GM19193 (cell line): Measurements from ENCODE around the gene MEGF9.

Experiments
- POLR2A ChIP-seq: IDR thresholded peaks from 4 replicates; pipeline ENCODE4 v1.6.1; 2011; ENCODE audit not compliant: insufficient read depth, insufficient read length; ENCODE audit errors: extremely low read depth

Gene MEGF9

GRCh38 chr9:120714846-120715388 is 647 bp upstream of the MEGF9 start:
- TF ChIP-seq POLR2A: no peak

- TF ChIP-seq POLR2A: no peak
Measured at GRCh38 chr9:120713257-120714087, 798 bp downstream of the MEGF9 start.

- no peak for TF ChIP-seq POLR2A
Measured at GRCh38 chr9:120712539-120713031, 1.7 kb downstream of the MEGF9 start.

- no peak for TF ChIP-seq POLR2A
Measured at GRCh38 chr9:120711841-120712538, 2.3 kb downstream of the MEGF9 start.

GRCh38 chr9:120711354-120711753 is 2.9 kb downstream of the MEGF9 start:
- no peak for TF ChIP-seq POLR2A

- TF ChIP-seq POLR2A: no peak
Measured at GRCh38 chr9:120710110-120710981, 3.9 kb downstream of the MEGF9 start.

GRCh38 chr9:120708526-120709224 is 5.6 kb downstream of the MEGF9 start:
- TF ChIP-seq POLR2A: no peak

GRCh38 chr9:120707170-120707569 is 7.1 kb downstream of the MEGF9 start:
- no peak for TF ChIP-seq POLR2A

- TF ChIP-seq POLR2A: no peak
Measured at GRCh38 chr9:120705174-120705573, 9.1 kb downstream of the MEGF9 start.

- no peak for TF ChIP-seq POLR2A
Measured at GRCh38 chr9:120702075-120702474, 12.2 kb downstream of the MEGF9 start.

GRCh38 chr9:120701248-120701647 is 13.0 kb downstream of the MEGF9 start:
- TF ChIP-seq POLR2A: no peak

- no peak for TF ChIP-seq POLR2A
Measured at GRCh38 chr9:120698766-120699165, 15.5 kb downstream of the MEGF9 start.

- no peak for TF ChIP-seq POLR2A
Measured at GRCh38 chr9:120697448-120697847, 16.8 kb downstream of the MEGF9 start.

GRCh38 chr9:120696551-120697230 is 17.6 kb downstream of the MEGF9 start:
- no peak for TF ChIP-seq POLR2A

- TF ChIP-seq POLR2A: no peak
Measured at GRCh38 chr9:120694559-120694958, 19.7 kb downstream of the MEGF9 start.

GRCh38 chr9:120693700-120694008 is 20.6 kb downstream of the MEGF9 start:
- TF ChIP-seq POLR2A: no peak
